ENCODE results near the gene GRIPAP1.

GRIPAP1 gene

GRCh38 chrX:48927123-48927522 lies 74.9 kb downstream of the GRIPAP1 start:
- no peak for DNase-seq (ENCODE audit: low read depth)
- TF ChIP-seq, protein P1, sequence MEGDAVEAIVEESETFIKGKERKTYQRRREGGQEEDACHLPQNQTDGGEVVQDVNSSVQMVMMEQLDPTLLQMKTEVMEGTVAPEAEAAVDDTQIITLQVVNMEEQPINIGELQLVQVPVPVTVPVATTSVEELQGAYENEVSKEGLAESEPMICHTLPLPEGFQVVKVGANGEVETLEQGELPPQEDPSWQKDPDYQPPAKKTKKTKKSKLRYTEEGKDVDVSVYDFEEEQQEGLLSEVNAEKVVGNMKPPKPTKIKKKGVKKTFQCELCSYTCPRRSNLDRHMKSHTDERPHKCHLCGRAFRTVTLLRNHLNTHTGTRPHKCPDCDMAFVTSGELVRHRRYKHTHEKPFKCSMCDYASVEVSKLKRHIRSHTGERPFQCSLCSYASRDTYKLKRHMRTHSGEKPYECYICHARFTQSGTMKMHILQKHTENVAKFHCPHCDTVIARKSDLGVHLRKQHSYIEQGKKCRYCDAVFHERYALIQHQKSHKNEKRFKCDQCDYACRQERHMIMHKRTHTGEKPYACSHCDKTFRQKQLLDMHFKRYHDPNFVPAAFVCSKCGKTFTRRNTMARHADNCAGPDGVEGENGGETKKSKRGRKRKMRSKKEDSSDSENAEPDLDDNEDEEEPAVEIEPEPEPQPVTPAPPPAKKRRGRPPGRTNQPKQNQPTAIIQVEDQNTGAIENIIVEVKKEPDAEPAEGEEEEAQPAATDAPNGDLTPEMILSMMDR (conservative IDR thresholded peaks at IDR 0.05; ENCODE audit: control insufficient read depth, insufficient read depth, low read depth, low read length), result no peak
- H3K4me3 ChIP-seq (ENCODE audit: control insufficient read depth, low read depth, low read length), result no peak overlapping the region

DNA sequence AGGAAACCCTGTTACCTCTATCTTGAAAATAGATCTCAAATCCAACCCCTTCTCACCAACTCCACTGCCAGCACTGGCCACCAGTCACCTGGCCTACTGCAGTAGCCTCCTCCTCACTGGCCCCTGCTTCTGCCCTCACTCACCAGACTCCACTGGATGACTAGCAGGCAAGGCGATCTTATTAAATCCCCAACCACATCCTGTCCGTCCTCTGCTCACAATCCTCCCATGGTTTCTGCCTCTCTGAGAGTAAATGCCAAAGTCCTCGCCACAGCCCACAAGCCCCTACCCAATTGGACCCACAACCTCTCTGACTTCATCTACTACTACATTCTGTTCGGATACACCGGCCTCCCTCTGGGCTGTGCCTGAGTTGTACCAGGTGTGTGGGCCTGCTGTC lies 77.8 kb downstream of the GRIPAP1 start:
- no peak overlapping the region for H3K4me3 ChIP-seq (ENCODE audit: control insufficient read depth, low read depth, low read length)
- no peak for DNase-seq (ENCODE audit: low read depth)
- TF ChIP-seq, protein P1 (conservative IDR thresholded peaks at IDR 0.05; ENCODE audit: control insufficient read depth, insufficient read depth, low read depth, low read length), result no peak

DNA sequence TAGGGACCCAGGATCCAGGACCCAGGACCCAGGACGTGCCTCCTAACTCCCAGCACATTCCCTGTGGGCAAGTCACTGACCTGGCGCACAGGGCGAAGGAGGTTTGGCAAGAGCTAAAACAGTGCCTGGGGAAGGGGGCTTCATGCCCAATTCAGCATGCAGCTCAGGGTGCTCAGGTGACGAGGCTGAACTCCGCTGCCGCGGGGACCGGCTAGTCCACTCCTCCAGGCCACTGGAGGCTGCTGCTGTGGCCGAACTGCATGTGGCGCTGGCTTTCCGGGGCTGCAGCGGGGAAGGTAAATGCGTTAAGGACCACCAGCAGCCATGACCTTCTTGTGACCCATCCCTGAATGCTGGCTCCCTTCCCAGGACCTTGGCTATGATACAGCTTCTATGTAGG lies 78.3 kb downstream of the GRIPAP1 start:
- H3K4me3 ChIP-seq (ENCODE audit: control insufficient read depth, low read depth, low read length), result no peak overlapping the region
- no peak for DNase-seq (ENCODE audit: low read depth)
- TF ChIP-seq, protein P1 (conservative IDR thresholded peaks at IDR 0.05; ENCODE audit: control insufficient read depth, insufficient read depth, low read depth, low read length), result no peak
